B cell (primary cell): ENCODE results near the gene EFNB3. TPM values are rescaled to one million over a fixed set of nuclear protein-coding genes. Genes with fewer than 3 reads are reported as not detected.

Source experiments
- ATAC-seq: fragments of 200-7000 bp; cut with Tn5 transposase; one replicate; pipeline ENCODE4 v1.10.0; 2021; ENCODE audit warnings: low read depth, mild to moderate bottlenecking, moderate number of reproducible peaks, moderate library complexity
- CTCF ChIA-PET: fragments of 350-600 bp; sonication (Branson Sonifier 250); formaldehyde crosslinking; loops from one replicate; lab custom pipeline; 2021; ENCODE audit warnings: antibody characterized with exemption, inconsistent platforms; lab: Charles Lee
- POLR2A ChIA-PET: fragments of 350-600 bp; sonication (Branson Sonifier 250); formaldehyde crosslinking; loops from one replicate; lab custom pipeline; 2021; ENCODE audit warnings: antibody characterized with exemption; lab: Charles Lee
- DNase-seq: peaks from one replicate; pipeline ENCODE4 v3.0.0; 2013
- H2AFZ ChIP-seq: 2 replicates; pipeline ENCODE4 v1.6.1; 2012; ENCODE audit warnings: mild to moderate bottlenecking, low read depth, low read length; ENCODE audit not compliant: insufficient read depth, poor library complexity, severe bottlenecking
- H3K27ac ChIP-seq, 2 donors: 1 replicate in 1 of 2; 2 replicates in 1 of 2; pipeline ENCODE4 v1.5.1; 2012 to 2013; ENCODE audit warnings: low read length in 2 of 2, mild to moderate bottlenecking in 2 of 2, moderate library complexity in 1 of 2
- H3K27me3 ChIP-seq, 4 experiments: fragments of 200-600 bp in 1 of 4; sonication (generic) in 1 of 4; replicated peaks in 1 of 4; 1 replicate in 2 of 4; 2 replicates in 2 of 4; pipeline versions ENCODE4 v1.6.1 to v1.7.0; 2013 to 2016; ENCODE audit warnings: low read length in 3 of 4, mild to moderate bottlenecking in 2 of 4, mixed read lengths in 1 of 4, moderate library complexity in 1 of 4; ENCODE audit not compliant: insufficient read depth in 4 of 4, control insufficient read depth in 3 of 4; ENCODE audit errors: control extremely low read depth in 1 of 4
- H3K36me3 ChIP-seq, 2 experiments: replicated peaks in 1 of 2; 1 replicate in 1 of 2; 2 replicates in 1 of 2; pipeline versions ENCODE4 v1.6.1 to v1.7.1; 2013; ENCODE audit warnings: low read length in 1 of 2; ENCODE audit not compliant: insufficient read depth in 2 of 2, control insufficient read depth in 1 of 2; ENCODE audit errors: control extremely low read depth in 1 of 2, extremely low read depth in 1 of 2
- H3K4me1 ChIP-seq, 2 donors: fragments of 200-600 bp in 1 of 2; sonication (generic) in 1 of 2; 1 replicate in 1 of 2; 2 replicates in 1 of 2; pipeline versions ENCODE4 v1.5.1 to v1.6.1; 2013 to 2017; ENCODE audit warnings: low read length in 2 of 2; ENCODE audit not compliant: control insufficient read depth in 2 of 2, insufficient read depth in 2 of 2
- H3K4me2 ChIP-seq: replicated peaks from 2 replicates; pipeline ENCODE3; 2012; ENCODE audit warnings: mild to moderate bottlenecking, low read depth, low read length; ENCODE audit not compliant: poor library complexity, severe bottlenecking
- H3K4me3 ChIP-seq, 5 experiments: fragments of 200-600 bp in 1 of 5; sonication (generic) in 1 of 5; 1 replicate in 3 of 5; 2 replicates in 2 of 5; pipeline versions ENCODE4 v1.5.1 to v1.7.0; 2011 to 2016; ENCODE audit warnings: low read length in 4 of 5, mild to moderate bottlenecking in 4 of 5, low read depth in 2 of 5, control low read depth in 1 of 5, moderate library complexity in 1 of 5; ENCODE audit not compliant: insufficient read depth in 1 of 5; ENCODE audit errors: control extremely low read depth in 1 of 5, extremely low read depth in 1 of 5
- H3K79me2 ChIP-seq: fragments of 200-600 bp; sonication (generic); one replicate; pipeline ENCODE4 v1.6.0; 2016; ENCODE audit warnings: low read length; ENCODE audit not compliant: control insufficient read depth, insufficient read depth
- H3K9ac ChIP-seq: fragments of 200-600 bp; sonication (generic); 2 replicates; pipeline ENCODE4 v1.6.1; 2017; ENCODE audit warnings: mild to moderate bottlenecking, low read length, moderate library complexity
- H3K9me3 ChIP-seq, 3 donors: one replicate each; pipeline versions ENCODE4 v1.6.1 to v1.7.1; 2013; ENCODE audit warnings: low read length in 2 of 3; ENCODE audit not compliant: control insufficient read depth in 2 of 3, insufficient read depth in 1 of 3; ENCODE audit errors: control extremely low read depth in 1 of 3
- H4K20me1 ChIP-seq: 2 replicates; pipeline ENCODE4 v1.6.0; 2012; ENCODE audit warnings: mild to moderate bottlenecking, low read length; ENCODE audit not compliant: insufficient read depth, control insufficient read depth, poor library complexity, severe bottlenecking
- H3K27ac Mint-ChIP-seq: one replicate; pipeline ENCODE4 v1.8.0; 2021; ENCODE audit warnings: mixed read lengths
- H3K27me3 Mint-ChIP-seq: one replicate; pipeline ENCODE4 v1.8.0; 2021; ENCODE audit warnings: mixed read lengths
- H3K4me1 Mint-ChIP-seq: one replicate; pipeline ENCODE4 v1.8.0; 2021; ENCODE audit warnings: mixed read lengths
- H3K4me3 Mint-ChIP-seq: one replicate; pipeline ENCODE4 v1.8.0; 2021; ENCODE audit warnings: mixed read lengths
- H3K9me3 Mint-ChIP-seq: one replicate; pipeline ENCODE4 v1.8.0; 2022; ENCODE audit warnings: mixed read lengths; ENCODE audit not compliant: insufficient read depth
- CTCF ChIP-seq: fragments of 200-600 bp; IDR thresholded peaks from one replicate; pipeline ENCODE4 v1.8.0; 2022; ENCODE audit warnings: antibody characterized with exemption, mild to moderate bottlenecking
- EZH2 ChIP-seq: IDR thresholded peaks from 2 replicates; pipeline ENCODE4 v1.6.1; 2012; ENCODE audit warnings: borderline replicate concordance, low read depth, mild to moderate bottlenecking, moderate library complexity, low read length; ENCODE audit not compliant: insufficient read depth, poor library complexity, severe bottlenecking
- WGBS: methylation state at CpG from one replicate; pipeline ENCODE4 v1.1.5; 2013; ENCODE audit warnings: missing lambda C conversion rate; ENCODE audit not compliant: insufficient coverage; 5-methylcytosine and 5-hydroxymethylcytosine counted together
- intact Hi-C: fragments of 100-400 bp; cut with micrococcal nuclease; formaldehyde crosslinking; loops from one replicate; pipeline ENCODE4 v1.10.0; 2022
- polyA plus RNA-seq: library from polyadenylated mRNA; depleted of rRNA; stranded (reverse); fragments of >200 nt; gene quantifications from 2 replicates; pipeline ENCODE4 v1.2.3, GENCODE V29; 2012
- total RNA-seq, 2 donors: library from RNA; stranded (reverse); fragments of 120-200 nt in 1 of 2; gene quantifications; 1 replicate in 1 of 2; 2 replicates in 1 of 2; pipeline versions ENCODE4 v1.2.3 to v1.2.4, GENCODE V29; 2013 to 2022

Gene EFNB3
- total and polyA plus RNA-seq, 2 donors (not counting 1 experiment from before 2014, with no cell fraction given) = not detected

- no peak for ATAC-seq
- no peak overlapping the region for H3K4me2 ChIP-seq
- Mint-ChIP-seq H3K4me3 (no peak overlapping the region), H3K27me3 (peaks cover 65% of the 10 kb centered on the region), H3K4me1 (peaks cover 25% of the 10 kb centered on the region), H3K27ac (peak overlapping the region; percentile 20), H3K9me3 (no peaks in the 10 kb centered on the region)
- ChIA-PET CTCF (interaction anchor here (1.6 kb wide), 1 partner anchor 20 kb away, joined by 5 read pairs; the partner anchor contains the start of gene TP53), POLR2A (no interaction called here)
- 91% methylated on average over 5 of the region's 9 CpGs for WGBS
- H3K79me2 ChIP-seq = no peaks in the 10 kb centered on the region
- no peaks in the 10 kb centered on the region for H4K20me1 ChIP-seq
- TF ChIP-seq CTCF = no peak
- no peak for TF ChIP-seq EZH2
- no peak for DNase-seq
- peaks cover 0 to 3% of the 10 kb centered on the region in 2 experiments for H3K36me3 ChIP-seq
- no peak overlapping the region for H3K4me3 ChIP-seq
- H3K4me1 ChIP-seq = peaks cover 24 to 28% of the 10 kb centered on the region in 2 donors
- H2AFZ ChIP-seq = no peak overlapping the region
- H3K27ac ChIP-seq = no peak overlapping the region
- H3K9ac ChIP-seq = no peak overlapping the region
- H3K27me3 ChIP-seq = peaks cover 0 to 72% (median 22%) of the 10 kb centered on the region in 4 experiments
- intact Hi-C loops = no loop called here
- H3K9me3 ChIP-seq = no peaks in the 10 kb centered on the region
Measured at GRCh38 chr17:7707446-7707845, 2.4 kb downstream of the EFNB3 start.

GRCh38 chr17:7707858-7708750, 3.1 kb downstream of the EFNB3 start:
- no peaks in the 10 kb centered on the region for H3K79me2 ChIP-seq
- 90% methylated on average over 16 of the region's 22 CpGs for WGBS
- no peaks in the 10 kb centered on the region for H3K9me3 ChIP-seq
- no peak overlapping the region for H2AFZ ChIP-seq
- peaks cover 0 to 66% (median 20%) of the 10 kb centered on the region in 4 experiments for H3K27me3 ChIP-seq
- DNase-seq (no peak), ATAC-seq (no peak)
- H3K36me3 ChIP-seq = no peaks in the 10 kb centered on the region
- H4K20me1 ChIP-seq = no peaks in the 10 kb centered on the region
- H3K9ac ChIP-seq = no peak overlapping the region
- peaks cover 66% of the 10 kb centered on the region for H3K27me3 Mint-ChIP-seq
- no peaks in the 10 kb centered on the region for H3K9me3 Mint-ChIP-seq
- H3K4me3 ChIP-seq = no peak overlapping the region
- POLR2A ChIA-PET = no interaction called here
- no peak overlapping the region for H3K27ac Mint-ChIP-seq
- CTCF ChIA-PET = interaction anchor here (1.6 kb wide), 1 partner anchor 21 kb away, joined by 5 read pairs; the partner anchor contains the start of gene TP53
- H3K4me1 ChIP-seq = peaks cover 24 to 28% of the 10 kb centered on the region in 2 donors
- no peak overlapping the region for H3K4me3 Mint-ChIP-seq
- intact Hi-C loops = no loop called here
- no peak overlapping the region for H3K27ac ChIP-seq
- no peak for TF ChIP-seq CTCF
- TF ChIP-seq EZH2 = no peak
- H3K4me2 ChIP-seq = no peak overlapping the region
- peaks cover 25% of the 10 kb centered on the region for H3K4me1 Mint-ChIP-seq
